Esophagus squamous epithelium (tissue), 5 donors: Measurements from ENCODE around the gene CYB5B. TPM values are rescaled to one million over a fixed set of nuclear protein-coding genes. Genes with fewer than 3 reads are reported as not detected.

Experiments
- DNase-seq: peaks from one replicate; lab custom pipeline; 2025; lab: John Stamatoyannopoulos, UW
- H3K27ac ChIP-seq, 4 donors: fragments of 200-600 bp; sonication (generic); one replicate each; pipeline ENCODE4 v1.5.1; 2016 to 2019; ENCODE audit warnings: mild to moderate bottlenecking in 1 of 4
- H3K27me3 ChIP-seq, 4 donors: fragments of 200-600 bp; sonication (generic); 1 replicate in 3 of 4; 2 replicates in 1 of 4; pipeline versions ENCODE4 v1.5.1 to v1.6.0; 2017 to 2021; ENCODE audit warnings: antibody characterized with exemption in 1 of 4
- H3K36me3 ChIP-seq, 3 donors: fragments of 200-600 bp; sonication (generic); one replicate each; pipeline ENCODE4 v1.5.1; 2016 to 2019
- H3K4me1 ChIP-seq, 3 donors: fragments of 200-600 bp; sonication (generic); one replicate each; pipeline ENCODE4 v1.5.1; 2017 to 2019
- H3K4me3 ChIP-seq, 4 donors: fragments of 200-600 bp; sonication (generic); 1 replicate in 3 of 4; 2 replicates in 1 of 4; pipeline ENCODE4 v1.5.1; 2016 to 2019; ENCODE audit warnings: mild to moderate bottlenecking in 2 of 4, moderate library complexity in 1 of 4
- H3K9me3 ChIP-seq, 3 donors: fragments of 200-600 bp; sonication (generic); one replicate each; pipeline ENCODE4 v1.5.1; 2016 to 2019
- CTCF ChIP-seq, 6 experiments: fragments of 450-650 bp in 4 of 6; fragments of 200-600 bp in 2 of 6; sonication (generic) in 2 of 6; IDR thresholded peaks; one replicate each; pipeline ENCODE4 v1.5.1; 2016 to 2019; ENCODE audit warnings: antibody characterized with exemption in 6 of 6, mild to moderate bottlenecking in 4 of 6, moderate library complexity in 4 of 6
- POLR2A ChIP-seq, 4 donors: fragments of 450-650 bp; IDR thresholded peaks; one replicate each; pipeline ENCODE4 v1.6.1; 2017; ENCODE audit warnings: antibody characterized with exemption in 4 of 4, mild to moderate bottlenecking in 4 of 4, moderate library complexity in 3 of 4
- WGBS, 2 donors: methylation state at CpG; one replicate each; pipeline ENCODE4 v1.1.5; 2018; 5-methylcytosine and 5-hydroxymethylcytosine counted together
- intact Hi-C: fragments of 100-400 bp; cut with DNase I; formaldehyde crosslinking; loops from one replicate; pipeline ENCODE4 v1.15.0; 2022
- total RNA-seq, 4 donors: library from RNA; depleted of rRNA; stranded (reverse); fragments of >200 nt; gene quantifications; one replicate each; pipeline ENCODE4 v1.1.0, GENCODE V29; 2016
- donor health status: DM: yes; HTN: yes; CAD: no.

CYB5B gene
- total RNA-seq, 4 donors from 2014 or later = 23.7 to 45.7 (median 39.6) TPM

DNA sequence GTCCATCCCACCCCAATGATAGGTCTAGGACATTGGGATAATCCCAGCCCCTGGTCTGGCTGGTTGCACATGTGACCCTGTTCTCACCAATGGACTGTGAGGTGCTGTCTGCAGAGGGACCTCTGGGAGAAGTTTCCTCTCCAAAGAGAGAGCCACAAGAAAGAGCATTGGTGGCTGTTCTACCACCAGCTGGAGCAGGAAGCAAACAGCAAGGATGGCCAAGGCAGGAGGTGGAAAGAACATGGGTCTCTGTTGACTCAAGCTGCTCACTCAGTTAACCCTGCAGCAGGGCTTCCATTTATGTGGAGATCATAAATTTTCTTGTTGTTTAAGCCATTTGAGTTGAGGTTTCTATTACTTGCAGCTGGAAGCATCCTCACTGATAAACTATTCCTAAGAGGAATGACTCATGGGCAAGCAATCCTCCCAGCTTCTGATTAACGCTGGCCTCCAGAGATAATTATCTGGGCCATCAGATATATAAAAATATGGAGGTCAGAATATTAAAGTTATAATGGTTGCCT, 52.6 kb downstream of the CYB5B start:
- TF ChIP-seq CTCF (IDR thresholded peaks at IDR 0.05) = no peak
- no peak for TF ChIP-seq POLR2A (IDR thresholded peaks at IDR 0.05)
- intact Hi-C loops = no loop called here
- 12 to 13% methylated on average over 1 of the region's 1 CpG for WGBS, 2 donors
- DNase-seq = no peak
- Histone ChIP-seq H3K4me3 (no peak overlapping the region), H3K27me3 (no peaks in the 10 kb centered on the region), H3K9me3 (no peaks in the 10 kb centered on the region), H3K27ac (no peak overlapping the region), H3K4me1 (peaks cover 2 to 24% (median 12%) of the 10 kb centered on the region in 3 donors), H3K36me3 (no peaks in the 10 kb centered on the region)

DNA sequence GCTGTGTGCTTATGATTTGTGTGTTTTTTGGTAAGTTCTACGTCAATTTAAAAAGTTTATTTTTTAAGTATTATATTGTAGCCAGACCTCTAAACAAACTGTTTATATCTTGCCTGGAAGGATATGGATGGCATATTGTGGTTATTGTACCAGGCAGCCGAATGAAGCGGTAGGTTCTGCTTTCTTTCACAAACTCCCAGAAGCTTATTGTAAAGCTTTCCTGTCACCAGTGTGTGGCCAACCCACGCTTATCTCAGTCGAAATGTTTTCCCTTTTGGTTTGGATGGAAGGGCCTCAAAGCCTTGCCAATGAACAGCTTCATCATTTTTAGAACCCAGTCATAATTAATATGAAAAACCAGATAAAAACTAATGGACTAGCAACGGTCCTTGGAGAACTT, 53.1 kb downstream of the CYB5B start:
- Histone ChIP-seq H3K27me3 (no peaks in the 10 kb centered on the region), H3K36me3 (no peaks in the 10 kb centered on the region), H3K4me1 (peaks cover 8 to 29% (median 15%) of the 10 kb centered on the region in 3 donors), H3K4me3 (no peak overlapping the region), H3K27ac (no peak overlapping the region), H3K9me3 (no peaks in the 10 kb centered on the region)
- TF ChIP-seq CTCF (IDR thresholded peaks at IDR 0.05) = no peak
- no peak for TF ChIP-seq POLR2A (IDR thresholded peaks at IDR 0.05)
- WGBS, 2 donors = 54 to 60% methylated on average over 6 of the region's 6 CpGs
- no peak for DNase-seq
- intact Hi-C loops = no loop called here

- Histone ChIP-seq H3K4me3 (no peak overlapping the region), H3K27ac (no peak overlapping the region), H3K4me1 (peaks cover 14 to 40% (median 24%) of the 10 kb centered on the region in 3 donors), H3K27me3 (no peaks in the 10 kb centered on the region), H3K9me3 (no peaks in the 10 kb centered on the region), H3K36me3 (no peaks in the 10 kb centered on the region)
- intact Hi-C loops = no loop called here
- WGBS, 2 donors = 94% methylated on average over 3 to 6 of the region's 6 CpGs
- no peak for TF ChIP-seq CTCF (IDR thresholded peaks at IDR 0.05)
- no peak for DNase-seq
Measured at GRCh38 chr16:69478685-69479084, 54.3 kb downstream of the CYB5B start.

DNA sequence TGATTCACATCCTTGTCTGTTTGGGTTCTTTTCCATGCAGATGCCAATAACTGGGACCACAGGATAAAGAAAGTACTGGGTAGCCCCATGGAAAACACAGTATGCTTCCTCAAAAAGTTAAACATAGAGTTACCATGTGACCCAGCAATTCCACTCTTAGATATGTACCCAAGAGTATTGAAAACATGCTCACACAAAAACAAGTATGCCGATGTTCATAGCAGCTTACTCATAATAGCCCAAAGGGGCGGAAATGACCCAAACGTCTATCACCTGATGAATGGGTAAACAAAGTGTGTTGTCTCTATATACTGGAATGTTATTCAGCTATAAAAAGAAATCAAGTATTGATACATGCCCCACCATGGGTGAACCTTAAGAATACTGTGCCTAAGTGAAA, 55.4 kb downstream of the CYB5B start:
- no peak for TF ChIP-seq POLR2A (IDR thresholded peaks at IDR 0.05)
- H3K4me1 ChIP-seq = peaks cover 14 to 40% (median 24%) of the 10 kb centered on the region in 3 donors
- no peak for DNase-seq
- no peaks in the 10 kb centered on the region for H3K36me3 ChIP-seq
- H3K4me3 ChIP-seq = no peak overlapping the region
- WGBS, 2 donors = 52 to 54% methylated on average over 3 of the region's 3 CpGs
- no peaks in the 10 kb centered on the region for H3K9me3 ChIP-seq
- no peak overlapping the region for H3K27ac ChIP-seq
- intact Hi-C loops = no loop called here
- no peaks in the 10 kb centered on the region for H3K27me3 ChIP-seq

GRCh38 chr16:69481901-69482341, 57.5 kb downstream of the CYB5B start:
- peak overlapping the region in 3 of 4 donors; percentile 14 to 44 (median 21) for H3K4me3 ChIP-seq
- peaks cover 14 to 37% (median 24%) of the 10 kb centered on the region in 3 donors for H3K4me1 ChIP-seq
- H3K27ac ChIP-seq = peak overlapping the region; percentile 77 to 90 (median 86)
- DNase-seq = no peak
- H3K9me3 ChIP-seq = no peaks in the 10 kb centered on the region
- intact Hi-C loops = no loop called here
- H3K27me3 ChIP-seq = no peaks in the 10 kb centered on the region
- H3K36me3 ChIP-seq = no peaks in the 10 kb centered on the region
- TF ChIP-seq CTCF (IDR thresholded peaks at IDR 0.05) (peak in 2 of 6 experiments; percentile 10 to 13), POLR2A (IDR thresholded peaks at IDR 0.05) (no peak)
- WGBS, 2 donors = 14 to 31% methylated on average over 1 to 9 of the region's 12 CpGs
